Right lung (tissue), 5 donors: ENCODE results near the gene DAAM2. TPM values are rescaled to one million over a fixed set of nuclear protein-coding genes. Genes with fewer than 3 reads are reported as not detected.

Experiments used
- DNase-seq, 2 donors: peaks; one replicate each; pipeline ENCODE4 v3.0.0-alpha.2; 2013
- polyA plus RNA-seq, 5 donors: library from polyadenylated mRNA; unstranded; fragments of 120-200 nt; gene quantifications; one replicate each; pipeline versions ENCODE4 v1.2.1 to v1.2.3, GENCODE V29; 2013; ENCODE audit warnings: inconsistent platforms in 1 of 5, low replicate concordance in 1 of 5; ENCODE audit not compliant: insufficient read length in 5 of 5, insufficient read depth in 1 of 5

The DAAM2 gene
- polyA plus RNA-seq, 5 donors, result 28.5 to 45.1 (median 32.7) TPM

DNA sequence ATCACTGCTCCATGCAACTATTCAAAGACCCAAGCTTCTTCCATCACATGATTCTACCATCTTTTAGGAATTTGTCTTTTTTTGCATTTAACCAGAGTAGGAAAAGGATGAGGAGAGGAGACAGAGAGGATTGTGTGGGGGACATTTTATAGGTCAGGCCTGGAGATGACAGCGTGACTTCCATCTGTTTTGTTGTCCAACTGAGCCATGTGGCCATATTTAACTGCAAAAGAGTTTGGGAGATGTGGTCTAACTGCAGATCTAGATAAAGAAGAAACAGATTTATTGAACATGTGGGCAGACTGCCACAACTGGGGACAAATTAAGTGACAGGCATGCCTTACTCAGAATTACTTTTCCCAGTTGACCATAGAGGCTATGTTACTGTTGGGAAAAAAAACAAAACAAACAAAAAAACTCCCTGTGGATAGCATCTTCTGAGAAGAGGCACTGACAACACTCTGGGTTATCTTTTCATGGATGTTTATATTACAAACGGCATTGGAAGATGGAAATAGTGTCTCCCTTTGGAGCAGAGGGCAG lies 161.0 kb downstream of the DAAM2 start:
- no peak for DNase-seq

Other genes with a start within 250 kb of the DAAM2 start
- 1 to 10 TPM; 2.4 to 3.9 (median 2.6) TPM for gene KIF6, start 67.0 kb upstream of the DAAM2 start, polyA plus RNA-seq
- 10 to 100 TPM; 20.3 to 27.7 (median 23.4) TPM for gene MOCS1, start 142.1 kb downstream of the DAAM2 start, polyA plus RNA-seq